ENCODE data around the gene FANCG.

FANCG gene

DNA sequence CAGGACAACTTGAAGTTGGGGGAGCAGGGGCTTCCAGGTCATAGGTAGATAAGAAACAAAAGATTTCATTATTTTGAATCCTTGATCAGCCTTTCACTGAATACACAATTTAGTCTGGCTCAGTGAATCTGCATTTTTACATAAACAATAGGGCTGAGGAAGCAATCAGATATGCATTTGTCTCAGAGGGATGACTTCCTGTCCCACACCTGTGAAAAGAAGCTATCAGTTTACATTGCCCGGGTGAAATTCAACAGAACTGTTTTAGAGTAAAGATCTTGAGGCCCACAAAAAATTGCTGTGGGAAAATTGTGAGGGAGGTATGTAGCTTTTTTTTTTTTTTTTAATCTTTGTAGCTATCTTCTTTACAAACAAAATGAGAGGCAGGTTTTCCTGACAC is 51.9 kb downstream of the FANCG start:
- H3K4me3 ChIP-seq (ENCODE audit: low read depth, low read length): no peak overlapping the region
- TF ChIP-seq, protein P1, sequence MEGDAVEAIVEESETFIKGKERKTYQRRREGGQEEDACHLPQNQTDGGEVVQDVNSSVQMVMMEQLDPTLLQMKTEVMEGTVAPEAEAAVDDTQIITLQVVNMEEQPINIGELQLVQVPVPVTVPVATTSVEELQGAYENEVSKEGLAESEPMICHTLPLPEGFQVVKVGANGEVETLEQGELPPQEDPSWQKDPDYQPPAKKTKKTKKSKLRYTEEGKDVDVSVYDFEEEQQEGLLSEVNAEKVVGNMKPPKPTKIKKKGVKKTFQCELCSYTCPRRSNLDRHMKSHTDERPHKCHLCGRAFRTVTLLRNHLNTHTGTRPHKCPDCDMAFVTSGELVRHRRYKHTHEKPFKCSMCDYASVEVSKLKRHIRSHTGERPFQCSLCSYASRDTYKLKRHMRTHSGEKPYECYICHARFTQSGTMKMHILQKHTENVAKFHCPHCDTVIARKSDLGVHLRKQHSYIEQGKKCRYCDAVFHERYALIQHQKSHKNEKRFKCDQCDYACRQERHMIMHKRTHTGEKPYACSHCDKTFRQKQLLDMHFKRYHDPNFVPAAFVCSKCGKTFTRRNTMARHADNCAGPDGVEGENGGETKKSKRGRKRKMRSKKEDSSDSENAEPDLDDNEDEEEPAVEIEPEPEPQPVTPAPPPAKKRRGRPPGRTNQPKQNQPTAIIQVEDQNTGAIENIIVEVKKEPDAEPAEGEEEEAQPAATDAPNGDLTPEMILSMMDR (IDR thresholded peaks at IDR 0.05; ENCODE audit: low read depth, low read length): no peak

DNA sequence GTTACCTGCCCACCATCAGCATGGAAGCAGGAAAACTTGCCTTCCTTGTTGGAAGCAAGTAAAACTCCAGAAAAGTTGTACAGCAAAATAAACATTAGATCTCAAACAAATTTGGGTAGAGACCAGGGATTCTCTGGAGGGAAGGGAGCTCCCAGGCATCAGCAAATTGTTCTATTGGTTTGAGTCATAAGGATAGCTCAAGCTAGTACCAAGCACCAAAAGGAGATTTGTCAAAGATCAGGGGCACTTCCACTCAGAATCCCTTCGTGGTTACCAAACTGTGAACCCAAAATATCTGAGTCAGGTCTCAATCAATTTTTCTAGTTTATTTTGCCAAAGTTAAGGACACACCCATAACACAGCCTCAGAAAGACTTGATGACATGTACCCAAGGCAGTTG is 52.4 kb downstream of the FANCG start:
- no peak overlapping the region for H3K4me3 ChIP-seq (ENCODE audit: low read depth, low read length)
- TF ChIP-seq, protein P1 (IDR thresholded peaks at IDR 0.05; ENCODE audit: low read depth, low read length): no peak

DNA sequence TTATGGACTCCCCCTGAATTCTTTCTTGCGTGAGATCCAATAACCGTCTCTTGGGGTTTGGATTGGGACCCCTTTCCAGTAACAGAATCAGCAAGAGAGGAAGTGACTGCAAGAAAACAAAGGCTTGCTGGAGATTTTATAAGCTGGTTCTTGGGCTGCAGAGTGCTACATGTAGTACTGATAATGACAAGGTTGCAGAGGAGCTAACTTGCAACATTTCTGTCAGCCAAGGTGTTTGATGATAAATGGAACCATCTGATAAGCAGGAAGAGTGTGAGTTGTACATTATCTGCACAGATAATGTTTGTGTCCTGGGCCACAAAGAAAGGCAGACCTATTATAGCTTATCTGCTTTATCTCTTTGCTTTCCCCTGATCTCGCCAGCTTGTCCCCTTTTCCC is 53.1 kb downstream of the FANCG start:
- TF ChIP-seq, protein P1 (IDR thresholded peaks at IDR 0.05; ENCODE audit: low read depth, low read length): no peak

More for the DNA sequence above, 53.1 kb downstream of the FANCG start:
- H3K4me3 ChIP-seq (ENCODE audit: low read depth, low read length): no peak overlapping the region
